Ecto neural progenitor cell (in vitro differentiated cells): ENCODE results near the gene WDR7.

Experiments used
- DNase-seq: peaks from one replicate; pipeline ENCODE4 v3.0.0-alpha.2; 2018; ENCODE audit warnings: low spot score

Gene WDR7

DNA sequence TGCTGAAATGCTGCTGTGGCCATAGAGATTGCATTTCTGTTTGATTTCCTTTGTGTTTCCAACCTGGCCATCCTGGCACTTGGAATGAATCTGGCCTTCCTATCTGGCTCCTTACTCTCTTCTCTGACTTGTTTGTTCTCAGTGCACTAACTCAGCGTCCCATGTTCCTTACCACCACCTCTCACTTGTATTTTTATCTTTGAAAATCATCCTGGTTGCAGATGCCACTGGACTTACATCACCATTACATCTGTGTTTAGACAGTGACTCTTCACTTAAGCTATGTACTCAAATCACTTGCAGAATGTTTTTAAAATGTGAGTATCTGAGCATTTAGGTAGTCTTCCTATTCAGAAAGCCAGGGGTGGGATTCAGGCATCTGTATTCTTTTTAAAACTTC, 239.5 kb downstream of the WDR7 start:
- no peak for DNase-seq

- DNase-seq, result no peak
These were observed 240.0 kb downstream of the WDR7 start for GRCh38 chr18:56891116-56891515.

DNA sequence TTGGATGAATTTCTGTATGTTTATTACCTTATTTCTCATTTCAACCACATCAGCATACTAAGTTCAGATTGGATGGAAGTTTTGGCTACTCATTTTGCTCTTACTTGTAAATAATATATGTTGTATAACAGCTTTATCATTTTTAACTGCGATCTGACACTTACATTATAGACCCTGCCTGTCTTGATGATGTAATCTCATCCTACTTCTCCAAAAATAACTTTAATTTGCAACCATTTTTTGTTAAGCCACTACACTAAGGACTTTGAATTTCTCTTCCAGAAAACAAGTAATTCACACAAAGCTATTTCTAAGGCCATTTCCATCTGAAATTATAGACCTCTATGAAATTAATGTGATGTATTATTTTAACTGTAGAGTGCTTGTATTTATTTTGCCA, 240.7 kb downstream of the WDR7 start:
- no peak for DNase-seq

GRCh38 chr18:56897122-56897521, 246.0 kb downstream of the WDR7 start:
- DNase-seq, result no peak

- no peak for DNase-seq
These were observed 248.5 kb downstream of the WDR7 start for GRCh38 chr18:56899660-56900059.

- no peak for DNase-seq
These were observed 249.3 kb downstream of the WDR7 start for GRCh38 chr18:56900195-56901094.

- no peak for DNase-seq
These were observed 250.8 kb downstream of the WDR7 start for GRCh38 chr18:56901919-56902318.

- DNase-seq, result no peak
These were observed 251.5 kb downstream of the WDR7 start for GRCh38 chr18:56902653-56903052.

- no peak for DNase-seq
These were observed 252.5 kb downstream of the WDR7 start for GRCh38 chr18:56903686-56904085.

GRCh38 chr18:56907771-56908170, 256.6 kb downstream of the WDR7 start:
- DNase-seq, result no peak

GRCh38 chr18:56910237-56910636, 259.1 kb downstream of the WDR7 start:
- no peak for DNase-seq

DNA sequence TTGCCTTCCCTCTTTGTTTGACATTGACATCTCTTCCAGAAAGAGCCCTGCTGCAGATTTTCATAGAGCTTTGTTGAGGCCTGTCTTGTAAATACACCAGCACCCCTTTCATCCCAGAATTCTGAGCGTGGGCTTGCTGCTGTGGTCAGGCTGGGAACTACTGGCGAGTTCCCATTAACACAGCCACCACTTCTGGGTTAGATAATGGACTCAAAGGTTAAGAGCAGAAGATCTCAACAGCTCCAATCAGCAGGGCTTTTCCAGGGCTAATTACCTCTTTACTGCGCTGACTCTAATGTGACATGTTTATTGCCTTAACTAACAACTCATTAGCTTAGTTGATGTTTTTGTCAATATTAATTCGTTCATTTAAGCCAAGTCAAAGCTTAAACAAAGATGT, 259.8 kb downstream of the WDR7 start:
- no peak for DNase-seq

GRCh38 chr18:56913941-56914340, 262.8 kb downstream of the WDR7 start:
- no peak for DNase-seq

- DNase-seq, result no peak
These were observed 268.0 kb downstream of the WDR7 start for GRCh38 chr18:56919190-56919589.

DNA sequence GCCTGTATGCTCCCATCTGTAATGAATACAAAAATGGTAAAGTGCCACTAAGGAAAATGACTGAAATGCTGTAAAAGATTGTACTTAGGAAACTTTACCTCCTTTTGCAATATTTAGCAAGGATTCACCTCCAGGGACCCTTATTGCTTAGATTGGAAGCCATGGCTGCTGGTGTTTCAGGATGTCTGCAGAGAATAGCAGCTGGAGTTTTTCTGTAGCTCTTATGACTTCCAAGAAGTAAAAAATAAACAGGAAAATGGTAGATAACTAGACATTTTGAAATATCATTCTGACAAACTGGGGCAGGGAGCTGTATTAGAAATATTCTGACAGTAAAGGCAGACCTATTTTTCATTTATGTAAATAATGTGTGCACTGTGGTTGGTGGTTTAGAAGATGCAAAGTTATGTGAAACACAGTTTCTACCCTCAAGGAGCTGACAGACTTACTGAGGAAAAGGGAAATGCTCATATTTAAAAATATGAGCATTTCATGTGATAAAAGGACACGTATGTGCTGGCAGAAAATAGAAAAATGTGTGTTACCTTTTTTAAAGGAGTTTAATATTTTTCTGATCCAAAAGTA, 270.8 kb downstream of the WDR7 start:
- DNase-seq, result no peak

GRCh38 chr18:56926734-56927133, 275.6 kb downstream of the WDR7 start:
- no peak for DNase-seq

GRCh38 chr18:56927786-56928185, 276.6 kb downstream of the WDR7 start:
- no peak for DNase-seq

DNA sequence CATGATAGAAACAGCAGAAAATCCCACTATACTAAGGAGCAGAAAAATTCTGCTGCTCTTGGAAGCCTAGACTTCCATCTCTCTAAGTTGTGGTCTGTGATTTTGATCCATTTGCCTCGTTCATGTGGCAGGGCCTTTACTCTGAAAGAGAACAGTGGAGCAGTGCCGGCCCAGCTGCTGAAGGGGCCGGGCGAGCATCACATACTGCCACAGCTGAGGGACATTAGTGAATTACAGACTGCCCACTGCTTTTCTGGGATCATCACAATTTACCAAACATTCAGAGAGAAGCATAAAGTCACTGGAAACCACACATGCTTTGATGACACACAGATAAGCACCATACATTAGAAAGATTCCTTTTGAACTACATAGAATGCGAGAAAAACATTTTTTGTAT, 278.7 kb downstream of the WDR7 start:
- DNase-seq, result no peak

DNA sequence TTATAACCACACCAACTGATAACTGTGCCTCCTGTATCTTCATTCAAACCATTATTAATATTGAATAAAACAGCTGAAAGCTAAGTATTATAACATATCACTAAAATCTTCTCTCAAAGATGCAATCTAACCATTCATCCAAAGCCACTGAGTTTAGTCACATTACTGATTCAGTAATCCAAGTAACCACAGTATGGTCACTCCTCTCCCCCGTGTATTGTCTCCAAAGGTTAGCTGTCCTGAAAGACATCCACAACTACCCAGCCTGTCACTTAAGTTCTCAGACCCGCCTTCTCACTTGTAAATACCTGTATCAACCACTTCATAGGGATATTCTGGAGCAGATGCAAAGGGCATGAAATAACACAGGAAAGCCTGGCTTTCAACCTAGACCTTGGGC, 282.3 kb downstream of the WDR7 start:
- DNase-seq, result no peak

GRCh38 chr18:56934131-56934530, 283.0 kb downstream of the WDR7 start:
- no peak for DNase-seq

DNA sequence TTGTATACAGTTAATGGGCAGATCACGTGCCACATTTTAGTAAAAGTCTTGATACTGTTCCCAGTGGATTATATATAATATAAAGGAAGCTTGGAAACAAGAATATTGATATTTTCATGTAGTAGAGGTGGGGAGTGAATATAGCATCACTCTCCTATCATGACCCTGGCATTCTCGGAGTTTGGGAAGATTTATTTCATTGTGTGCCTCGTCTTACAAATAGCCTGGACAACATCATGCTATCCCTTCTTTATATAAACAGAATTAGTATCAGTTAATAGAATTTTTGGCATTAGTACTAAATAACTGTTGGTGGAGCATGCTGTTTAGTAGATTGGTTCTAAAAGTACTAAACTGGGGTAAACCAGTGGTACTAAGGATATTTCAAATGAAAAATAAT, 283.7 kb downstream of the WDR7 start:
- no peak for DNase-seq

GRCh38 chr18:56935434-56936040, 284.4 kb downstream of the WDR7 start:
- DNase-seq, result no peak

DNA sequence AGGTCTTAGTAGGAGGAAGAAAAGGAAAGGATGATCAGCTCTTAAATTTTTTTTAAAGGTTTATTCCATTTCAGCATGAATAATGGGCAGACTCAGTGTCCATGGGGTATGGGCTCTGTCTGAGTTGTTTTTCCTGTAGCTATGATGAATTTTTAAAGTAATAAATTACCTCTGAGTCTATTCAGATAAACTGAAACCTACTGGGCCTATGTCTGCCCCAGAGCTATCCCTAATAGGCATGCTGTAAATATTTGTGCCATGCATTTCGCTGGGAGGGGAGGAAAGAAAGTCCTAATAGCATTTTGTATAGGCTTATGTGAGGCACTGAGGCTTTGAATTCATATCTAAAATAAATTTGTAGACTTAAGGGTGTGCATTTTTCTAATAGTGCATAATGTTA, 285.3 kb downstream of the WDR7 start:
- no peak for DNase-seq
